Esophagus squamous epithelium (tissue), 5 donors: ENCODE results near the gene VOPP1. TPM values are rescaled to one million over a fixed set of nuclear protein-coding genes. Genes with fewer than 3 reads are reported as not detected.

Source experiments
- DNase-seq: peaks from one replicate; lab custom pipeline; 2025; lab: John Stamatoyannopoulos, UW
- H3K27ac ChIP-seq, 4 donors: fragments of 200-600 bp; sonication (generic); one replicate each; pipeline ENCODE4 v1.5.1; 2016 to 2019; ENCODE audit warnings: mild to moderate bottlenecking in 1 of 4
- H3K27me3 ChIP-seq, 4 donors: fragments of 200-600 bp; sonication (generic); 1 replicate in 3 of 4; 2 replicates in 1 of 4; pipeline versions ENCODE4 v1.5.1 to v1.6.0; 2017 to 2021; ENCODE audit warnings: antibody characterized with exemption in 1 of 4
- H3K36me3 ChIP-seq, 3 donors: fragments of 200-600 bp; sonication (generic); one replicate each; pipeline ENCODE4 v1.5.1; 2016 to 2019
- H3K4me1 ChIP-seq, 3 donors: fragments of 200-600 bp; sonication (generic); one replicate each; pipeline ENCODE4 v1.5.1; 2017 to 2019
- H3K4me3 ChIP-seq, 4 donors: fragments of 200-600 bp; sonication (generic); 1 replicate in 3 of 4; 2 replicates in 1 of 4; pipeline ENCODE4 v1.5.1; 2016 to 2019; ENCODE audit warnings: mild to moderate bottlenecking in 2 of 4, moderate library complexity in 1 of 4
- H3K9me3 ChIP-seq, 3 donors: fragments of 200-600 bp; sonication (generic); one replicate each; pipeline ENCODE4 v1.5.1; 2016 to 2019
- CTCF ChIP-seq, 6 experiments: fragments of 450-650 bp in 4 of 6; fragments of 200-600 bp in 2 of 6; sonication (generic) in 2 of 6; IDR thresholded peaks; one replicate each; pipeline ENCODE4 v1.5.1; 2016 to 2019; ENCODE audit warnings: antibody characterized with exemption in 6 of 6, mild to moderate bottlenecking in 4 of 6, moderate library complexity in 4 of 6
- POLR2A ChIP-seq, 4 donors: fragments of 450-650 bp; IDR thresholded peaks; one replicate each; pipeline ENCODE4 v1.6.1; 2017; ENCODE audit warnings: antibody characterized with exemption in 4 of 4, mild to moderate bottlenecking in 4 of 4, moderate library complexity in 3 of 4
- WGBS, 2 donors: methylation state at CpG; one replicate each; pipeline ENCODE4 v1.1.5; 2018; 5-methylcytosine and 5-hydroxymethylcytosine counted together
- intact Hi-C: fragments of 100-400 bp; cut with DNase I; formaldehyde crosslinking; loops from one replicate; pipeline ENCODE4 v1.15.0; 2022
- total RNA-seq, 4 donors: library from RNA; depleted of rRNA; stranded (reverse); fragments of >200 nt; gene quantifications; one replicate each; pipeline ENCODE4 v1.1.0, GENCODE V29; 2016
- donor health status: DM: yes; HTN: yes; CAD: no.

The VOPP1 gene
- total RNA-seq, 4 donors from 2014 or later, result 13.9 to 26.5 (median 19.2) TPM

- Histone ChIP-seq H3K27me3 (no peaks in the 10 kb centered on the region), H3K9me3 (no peaks in the 10 kb centered on the region), H3K4me1 (peaks cover 1 to 40% (median 12%) of the 10 kb centered on the region in 3 donors), H3K27ac (no peak overlapping the region), H3K36me3 (no peaks in the 10 kb centered on the region), H3K4me3 (no peak overlapping the region)
- intact Hi-C loops, result no loop called here
- 89 to 96% methylated on average over 20 of the region's 20 CpGs for WGBS, 2 donors
- DNase-seq, result no peak
- TF ChIP-seq POLR2A (IDR thresholded peaks at IDR 0.05) (no peak), CTCF (IDR thresholded peaks at IDR 0.05) (no peak)
Measured at GRCh38 chr7:55540226-55540858, 32.0 kb downstream of the VOPP1 start.

- WGBS, 2 donors, result 61 to 72% methylated on average over 3 of the region's 3 CpGs
- intact Hi-C loops, result no loop called here
Measured at GRCh38 chr7:55539380-55539779, 32.9 kb downstream of the VOPP1 start.

GRCh38 chr7:55538538-55538937 lies 33.8 kb downstream of the VOPP1 start:
- no peaks in the 10 kb centered on the region for H3K36me3 ChIP-seq
- no peak overlapping the region for H3K27ac ChIP-seq
- no peak for TF ChIP-seq POLR2A (IDR thresholded peaks at IDR 0.05)
- TF ChIP-seq CTCF (IDR thresholded peaks at IDR 0.05), result no peak
- H3K27me3 ChIP-seq, result no peaks in the 10 kb centered on the region
- H3K4me3 ChIP-seq, result no peak overlapping the region
- no peaks in the 10 kb centered on the region for H3K9me3 ChIP-seq
- no peak for DNase-seq
- peaks cover 0 to 55% (median 28%) of the 10 kb centered on the region in 3 donors for H3K4me1 ChIP-seq
- 44 to 50% methylated on average over 3 of the region's 3 CpGs for WGBS, 2 donors
- intact Hi-C loops, result no loop called here

More at GRCh38 chr7:55539380-55539779, 32.9 kb downstream of the VOPP1 start:
- Histone ChIP-seq H3K27me3 (no peaks in the 10 kb centered on the region), H3K9me3 (no peaks in the 10 kb centered on the region), H3K36me3 (no peaks in the 10 kb centered on the region), H3K27ac (no peak overlapping the region), H3K4me1 (peaks cover 0 to 46% (median 20%) of the 10 kb centered on the region in 3 donors), H3K4me3 (no peak overlapping the region)
- DNase-seq, result no peak
- no peak for TF ChIP-seq POLR2A (IDR thresholded peaks at IDR 0.05)

- 85% methylated on average over 5 to 12 of the region's 16 CpGs for WGBS, 2 donors
- intact Hi-C loops, result no loop called here
- no peak for DNase-seq
- Histone ChIP-seq H3K27ac (peak overlapping the region in 1 of 4 donors; percentile 62), H3K9me3 (no peaks in the 10 kb centered on the region), H3K4me3 (no peak overlapping the region), H3K36me3 (no peaks in the 10 kb centered on the region), H3K27me3 (no peaks in the 10 kb centered on the region), H3K4me1 (peaks cover 0 to 65% (median 38%) of the 10 kb centered on the region in 3 donors)
- TF ChIP-seq CTCF (IDR thresholded peaks at IDR 0.05) (no peak), POLR2A (IDR thresholded peaks at IDR 0.05) (no peak)
Measured at GRCh38 chr7:55537458-55537990, 34.8 kb downstream of the VOPP1 start.

GRCh38 chr7:55536619-55537457 lies 35.5 kb downstream of the VOPP1 start:
- Histone ChIP-seq H3K4me3 (no peak overlapping the region), H3K36me3 (no peaks in the 10 kb centered on the region), H3K27ac (peak overlapping the region in 1 of 4 donors; percentile 62), H3K9me3 (no peaks in the 10 kb centered on the region), H3K4me1 (peaks cover 0 to 72% (median 43%) of the 10 kb centered on the region in 3 donors), H3K27me3 (no peaks in the 10 kb centered on the region)
- intact Hi-C loops, result no loop called here
- 76 to 83% methylated on average over 13 to 14 of the region's 23 CpGs for WGBS, 2 donors
- DNase-seq, result no peak
- TF ChIP-seq POLR2A (IDR thresholded peaks at IDR 0.05) (no peak), CTCF (IDR thresholded peaks at IDR 0.05) (no peak)
